ENCODE measurements around the gene SNRNP40.
"Not testable (repeated sequence)": the region's sequence is repeated elsewhere in the genome, so short reads cannot be mapped to it uniquely, and the experiment has no call there.

The SNRNP40 gene

GRCh38 chr1:31273619-31274018 lies 23.0 kb downstream of the SNRNP40 start:
- DNase-seq = no peak

DNA sequence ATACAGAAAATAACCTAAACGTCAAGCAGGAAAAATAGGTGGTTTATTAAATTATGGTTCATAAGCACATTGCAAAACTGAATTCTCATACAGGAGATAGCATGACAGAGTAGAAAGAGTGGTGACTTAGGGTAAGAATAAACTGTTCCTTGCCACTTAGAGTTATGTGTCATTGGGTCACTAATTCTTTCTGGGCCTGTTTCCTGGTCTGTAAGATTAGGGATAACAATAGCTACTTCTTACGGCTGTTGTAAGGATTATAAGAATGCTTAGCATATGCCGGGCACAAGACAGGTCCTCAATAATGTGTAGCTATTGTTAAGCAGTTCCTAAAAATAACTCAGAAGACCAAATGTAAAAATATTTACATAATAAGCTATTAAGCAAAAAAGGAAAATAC lies 24.2 kb downstream of the SNRNP40 start:
- DNase-seq = no peak

GRCh38 chr1:31266547-31266946 lies 30.0 kb downstream of the SNRNP40 start:
- no peak for DNase-seq

DNA sequence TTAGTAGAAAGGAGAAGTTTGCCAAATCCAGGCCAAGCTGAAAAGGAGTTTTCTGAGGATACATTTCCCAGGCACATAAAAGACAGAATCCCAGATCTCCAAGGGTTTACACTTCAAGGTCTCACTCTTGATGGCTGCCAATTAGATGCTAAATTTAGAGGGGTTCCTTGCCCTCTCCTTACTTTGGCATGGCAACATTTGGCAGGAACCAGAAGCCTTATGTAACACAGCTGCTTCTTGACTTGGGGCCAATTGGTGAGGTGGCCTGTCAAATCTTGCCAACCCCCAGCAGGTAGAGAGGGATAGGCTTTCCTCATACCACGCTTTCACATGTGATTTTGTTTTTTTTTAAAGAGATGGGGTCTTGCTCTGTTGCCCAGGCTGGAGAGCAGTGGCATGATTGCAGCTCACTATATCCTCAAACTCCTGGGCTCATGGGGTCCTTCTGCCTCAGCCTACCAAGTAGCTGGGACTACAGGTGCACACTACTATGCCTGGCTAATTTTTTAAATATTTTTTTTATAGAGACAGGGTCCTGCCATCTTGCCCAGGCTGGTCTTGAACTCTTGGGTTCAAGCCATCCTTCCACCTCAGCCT lies 31.7 kb downstream of the SNRNP40 start:
- no peak for DNase-seq

- DNase-seq = no peak
Measured at GRCh38 chr1:31263408-31263807, 33.2 kb downstream of the SNRNP40 start.

DNA sequence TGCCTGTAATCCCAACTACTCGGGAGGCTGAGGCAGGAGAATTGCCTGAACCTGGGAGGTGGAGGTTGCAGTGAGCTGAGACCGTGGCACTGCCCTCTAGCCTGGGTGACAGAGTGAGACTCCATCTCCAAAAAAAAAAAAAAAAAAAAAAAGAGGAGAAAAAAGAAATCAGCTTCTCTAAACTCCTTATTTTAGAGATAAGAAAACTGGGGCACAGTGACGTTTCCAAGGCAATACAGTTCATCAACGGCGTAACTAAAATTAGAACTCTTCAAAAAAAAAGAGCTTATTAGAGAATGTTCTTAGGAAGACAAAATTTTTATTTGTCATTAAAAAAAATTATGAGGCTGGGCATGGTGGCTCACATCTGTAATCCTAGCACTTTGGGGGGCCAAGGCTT lies 34.2 kb downstream of the SNRNP40 start:
- DNase-seq = not testable (repeated sequence)

GRCh38 chr1:31261916-31262315 lies 34.7 kb downstream of the SNRNP40 start:
- DNase-seq = no peak

DNA sequence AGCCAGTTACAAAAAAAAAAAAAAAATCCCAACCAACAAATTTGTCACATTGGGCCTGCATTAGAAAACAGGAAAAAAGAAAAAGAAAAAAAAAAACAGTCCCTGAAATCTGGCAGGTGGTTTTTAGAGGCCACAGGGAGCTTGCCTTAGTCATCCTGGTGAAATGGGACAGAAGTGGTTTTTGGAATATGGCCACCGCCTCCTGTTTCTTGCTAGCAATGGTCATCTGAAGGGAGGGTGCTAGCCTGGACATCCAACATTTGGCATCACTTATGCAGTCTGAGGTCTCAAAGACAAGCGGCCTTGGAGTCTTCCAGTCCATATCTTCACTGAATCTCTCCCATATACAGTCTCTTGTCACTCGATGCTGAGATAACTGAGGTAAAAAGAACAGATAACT lies 36.8 kb downstream of the SNRNP40 start:
- DNase-seq = no peak

- DNase-seq = no peak
Measured at GRCh38 chr1:31258581-31258980, 38.0 kb downstream of the SNRNP40 start.

GRCh38 chr1:31257213-31257612 lies 39.4 kb downstream of the SNRNP40 start:
- DNase-seq = no peak

- DNase-seq = no peak
Measured at GRCh38 chr1:31249854-31250253, 46.7 kb downstream of the SNRNP40 start.

- no peak for DNase-seq
Measured at GRCh38 chr1:31248276-31248675, 48.3 kb downstream of the SNRNP40 start.

- DNase-seq = no peak
Measured at GRCh38 chr1:31244326-31244725, 52.3 kb downstream of the SNRNP40 start.

DNA sequence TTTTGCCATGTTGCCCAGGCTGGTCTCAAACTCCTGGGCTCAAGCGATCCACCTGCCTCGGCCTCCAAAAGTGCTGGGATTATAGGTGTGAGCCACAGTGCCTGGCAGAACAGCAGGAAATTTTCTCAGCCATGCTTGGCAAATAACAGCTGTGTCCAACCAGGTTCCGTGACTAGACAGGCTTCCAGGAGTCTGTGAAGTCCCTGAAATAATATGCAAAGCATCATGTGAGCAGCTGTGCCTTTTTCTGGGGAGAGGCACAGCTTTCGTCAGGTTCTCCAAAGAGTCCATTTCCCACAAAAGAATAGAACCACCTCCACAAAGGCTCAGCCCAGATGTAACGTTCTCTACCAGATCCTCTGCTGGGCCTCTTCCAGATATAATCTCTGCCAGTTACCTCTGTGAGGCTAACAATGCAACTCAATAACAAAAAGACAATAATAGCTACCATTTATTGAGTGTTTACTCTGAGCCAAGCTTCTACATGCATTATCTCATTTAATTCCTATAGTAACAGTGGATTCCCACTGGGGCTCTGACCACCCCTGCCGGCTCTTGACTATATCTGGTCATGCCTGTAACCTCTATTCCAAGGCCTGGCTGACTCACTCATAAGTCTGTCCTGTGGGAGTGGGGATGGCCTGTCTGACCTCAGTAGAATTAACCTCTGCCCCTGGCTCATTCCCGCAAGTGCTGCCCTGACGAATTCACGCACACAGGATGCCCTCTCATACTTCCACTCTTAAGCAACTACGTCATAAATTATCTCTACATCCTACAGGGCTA lies 52.9 kb downstream of the SNRNP40 start:
- DNase-seq = no peak

GRCh38 chr1:31241321-31241720 lies 55.3 kb downstream of the SNRNP40 start:
- DNase-seq = no peak

DNA sequence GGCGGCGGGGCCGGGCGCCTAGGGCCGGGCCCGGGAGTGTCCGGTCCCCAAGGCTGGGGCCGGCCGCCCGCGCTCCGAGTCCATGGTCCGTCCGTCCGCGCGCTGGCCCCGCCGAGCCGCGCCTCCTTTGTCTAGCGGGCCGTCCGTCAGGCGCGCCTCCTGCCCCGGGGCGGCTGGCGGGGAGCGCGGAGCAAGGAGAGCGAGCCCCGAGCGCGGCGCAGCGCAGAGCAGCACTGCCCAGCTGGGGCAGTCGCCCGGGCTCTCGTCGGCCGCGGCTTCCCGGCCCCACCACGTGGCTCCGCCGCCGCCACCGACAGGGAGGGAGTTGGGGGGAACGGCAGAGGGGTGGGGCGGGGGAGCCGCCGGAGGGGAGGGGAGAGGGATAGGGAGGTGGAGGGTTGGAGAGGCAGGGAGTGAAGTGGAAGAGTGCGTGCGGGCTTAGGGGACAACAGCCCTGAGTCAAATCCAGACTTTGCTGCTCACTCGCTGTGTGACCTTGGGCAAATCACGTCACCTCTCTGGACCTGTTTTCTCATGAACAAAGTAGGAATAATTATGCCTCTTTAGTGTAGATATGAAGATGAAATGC lies 56.8 kb downstream of the SNRNP40 start, which contains the start of gene NKAIN1:
TSS of gene NKAIN1 (minus strand) at position 235 of the 589 bp plus-strand sequence. CDS start 340 bp downstream, outside the sequence.
- DNase-seq = no peak

DNA sequence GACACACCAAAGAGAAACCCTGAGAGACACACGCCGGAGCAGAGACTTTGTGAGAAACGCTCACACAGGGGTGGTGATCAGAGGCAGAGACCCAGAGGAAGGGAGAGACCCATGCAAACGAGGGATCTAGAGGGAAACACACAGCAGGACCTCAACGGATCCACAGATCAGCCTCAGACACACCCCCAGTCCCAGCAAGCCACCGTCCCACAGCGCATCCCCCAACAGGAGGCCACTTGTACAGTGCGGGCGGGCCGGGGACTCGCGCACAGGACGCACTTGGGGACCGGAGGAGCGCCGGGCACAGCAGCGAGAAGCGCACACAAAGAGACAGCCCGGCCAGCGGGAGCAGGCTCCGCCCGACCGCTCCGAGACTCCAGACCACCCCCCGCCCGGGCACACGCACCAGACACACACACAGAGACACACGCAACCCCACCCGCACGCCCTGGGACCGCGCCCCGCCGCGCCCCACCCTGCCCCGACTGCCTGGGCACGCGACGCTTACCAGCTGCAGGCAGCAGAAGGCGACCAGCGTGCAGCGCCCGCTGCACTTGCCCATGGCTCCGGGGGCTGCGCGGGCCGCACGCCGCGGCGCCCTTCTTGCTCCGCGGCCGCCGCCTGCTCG lies 57.5 kb downstream of the SNRNP40 start:
- no peak for DNase-seq

GRCh38 chr1:31238612-31238985 lies 58.0 kb downstream of the SNRNP40 start:
- no peak for DNase-seq

- no peak for DNase-seq
Measured at GRCh38 chr1:31234870-31235269, 61.7 kb downstream of the SNRNP40 start.

- no peak for DNase-seq
Measured at GRCh38 chr1:31234123-31234708, 62.4 kb downstream of the SNRNP40 start.

DNA sequence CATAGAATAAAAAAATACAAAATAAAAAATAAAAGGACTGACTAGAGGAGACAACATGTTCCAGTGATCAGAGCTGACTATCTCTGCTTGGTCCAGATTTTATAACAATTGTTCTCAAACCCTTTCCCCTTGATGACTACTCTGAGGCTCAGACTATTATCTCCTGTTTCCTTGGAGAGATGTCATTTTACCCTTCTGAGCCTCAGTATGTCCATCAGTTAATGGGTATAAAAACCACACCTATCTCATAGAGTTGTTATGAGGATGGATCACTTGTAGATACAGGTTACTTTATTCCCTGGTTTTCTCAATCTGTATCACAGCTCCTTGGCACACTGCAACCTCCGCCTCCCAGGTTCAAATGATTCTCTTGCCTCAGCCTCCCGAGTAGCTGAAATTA lies 63.9 kb downstream of the SNRNP40 start:
- no peak for DNase-seq

- DNase-seq = no peak
Measured at GRCh38 chr1:31231802-31232201, 64.8 kb downstream of the SNRNP40 start.

- no peak for DNase-seq
Measured at GRCh38 chr1:31230378-31230777, 66.2 kb downstream of the SNRNP40 start.
